HepG2 (cell line): ENCODE results near the gene ASXL1. TPM values are rescaled to one million over a fixed set of nuclear protein-coding genes. Genes with fewer than 3 reads are reported as not detected.

Experiments
- ATAC-seq: fragments of 200-7000 bp; cut with Tn5 transposase; 3 replicates; pipeline ENCODE4 v1.9.1; 2020; ENCODE audit warnings: mild to moderate bottlenecking, moderate library complexity
- BruUV-seq: library from RNA; stranded (reverse); fragments of 400-500 nt; replicated peaks from 2 replicates; lab custom pipeline; 2021; lab: Mats Ljungman, UMichigan
- CTCF ChIA-PET: fragments of 300-600 bp; formaldehyde crosslinking; extraction: SDS; loops from one replicate; lab custom pipeline; 2021; ENCODE audit warnings: low total read pairs, inconsistent platforms, low intra/inter-chr PET ratio; lab: Yijun Ruan, JAX
- POLR2A ChIA-PET: fragments of 350-600 bp; sonication (Branson Sonifier 250); formaldehyde crosslinking; loops from one replicate; lab custom pipeline; 2020; ENCODE audit warnings: antibody characterized with exemption, inconsistent platforms; lab: Yijun Ruan, JAX
- DNase-seq: peaks from one replicate; pipeline ENCODE4 v3.0.0-alpha.2; 2015; ENCODE audit warnings: low spot score
- FAIRE-seq: peaks from 3 replicates; lab custom pipeline; 2011; peaks lifted over from hg19 to GRCh38; lab: Jason Lieb, UNC
- H2AFZ ChIP-seq: one replicate; pipeline ENCODE4 v1.6.1; 2011; ENCODE audit warnings: low read length, inconsistent platforms
- H3K27ac ChIP-seq: fragments of 300-600 bp; 3 replicates; pipeline ENCODE4 v1.8.0; 2011; ENCODE audit warnings: mixed run types, mild to moderate bottlenecking, mixed read lengths, low read length, inconsistent platforms; ENCODE audit not compliant: insufficient read depth; ENCODE audit errors: extremely low read length
- H3K27me3 ChIP-seq, 2 experiments: fragments of 200-600 bp in 1 of 2; 2 replicates in 1 of 2; 3 replicates in 1 of 2; pipeline versions ENCODE4 v1.6.0 to v1.8.0; 2011; ENCODE audit warnings: low read length in 2 of 2, mild to moderate bottlenecking in 2 of 2, moderate library complexity in 2 of 2, inconsistent platforms in 1 of 2; ENCODE audit not compliant: insufficient read depth in 2 of 2, control insufficient read depth in 1 of 2
- H3K36me3 ChIP-seq, 2 experiments: fragments of 200-600 bp in 1 of 2; replicated peaks in 1 of 2; 2 replicates in 1 of 2; 3 replicates in 1 of 2; pipeline versions ENCODE4 v1.5.1 to v1.8.0; 2011; ENCODE audit warnings: low read length in 2 of 2, inconsistent platforms in 1 of 2; ENCODE audit not compliant: insufficient read depth in 2 of 2, control insufficient read depth in 1 of 2
- H3K4me1 ChIP-seq: 2 replicates; pipeline ENCODE4 v1.5.1; 2012; ENCODE audit warnings: low read length, inconsistent platforms; ENCODE audit not compliant: insufficient read depth
- H3K4me2 ChIP-seq: 2 replicates; pipeline ENCODE4 v1.6.0; 2011; ENCODE audit warnings: low read depth, low read length, inconsistent platforms
- H3K4me3 ChIP-seq, 3 experiments: fragments of 200-600 bp in 1 of 3; sonication (generic), shearing (Covaris generic) in 1 of 3; replicated peaks in 1 of 3; 2 replicates each; pipeline ENCODE4 v1.5.1; 2011 to 2016; ENCODE audit warnings: low read length in 3 of 3, inconsistent platforms in 2 of 3, low read depth in 2 of 3, mild to moderate bottlenecking in 2 of 3, control low read depth in 1 of 3, mixed read lengths in 1 of 3; ENCODE audit not compliant: insufficient read depth in 1 of 3
- H3K79me2 ChIP-seq: one replicate; pipeline ENCODE4 v1.6.1; 2011; ENCODE audit warnings: low read length, inconsistent platforms; ENCODE audit not compliant: insufficient read depth
- H3K9ac ChIP-seq: 2 replicates; pipeline ENCODE4 v1.6.0; 2011; ENCODE audit warnings: mild to moderate bottlenecking, low read depth, low read length, inconsistent platforms; ENCODE audit not compliant: insufficient read depth
- H3K9me3 ChIP-seq: 2 replicates; pipeline ENCODE4 v1.5.1; 2012; ENCODE audit warnings: mild to moderate bottlenecking, low read length
- H4K20me1 ChIP-seq: 2 replicates; pipeline ENCODE4 v1.6.0; 2011; ENCODE audit warnings: inconsistent platforms, mild to moderate bottlenecking, low read length, moderate library complexity; ENCODE audit not compliant: insufficient read depth
- JUNB ChIP-seq: sonication (generic); formaldehyde crosslinking; IDR thresholded peaks from 2 replicates; pipeline ENCODE4 v1.8.0; 2022; ENCODE audit warnings: missing genetic modification reagents, mild to moderate bottlenecking, borderline replicate concordance
- NFKB2 ChIP-seq: sonication (generic); formaldehyde crosslinking; IDR thresholded peaks from 2 replicates; pipeline ENCODE4 v1.4.0; 2020; ENCODE audit warnings: missing genetic modification reagents, borderline replicate concordance
- POLR2A ChIP-seq, 2 experiments: IDR thresholded peaks; 2 replicates each; pipeline ENCODE4 v1.6.1; 2011; ENCODE audit warnings: low read depth in 2 of 2, low read length in 2 of 2, mild to moderate bottlenecking in 1 of 2, moderate library complexity in 1 of 2; ENCODE audit not compliant: insufficient read depth in 1 of 2
- POLR2AphosphoS2 ChIP-seq: IDR thresholded peaks from 2 replicates; pipeline ENCODE4 v1.6.1; 2011; ENCODE audit warnings: low read depth, low read length, improper control_type of control experiment
- RBM22 ChIP-seq: fragments of 200-400 bp; formaldehyde crosslinking; optimal IDR thresholded peaks from 2 replicates; pipeline ENCODE3; 2017; ENCODE audit warnings: mild to moderate bottlenecking, low read length, moderate library complexity
- TRAFD1 ChIP-seq: sonication (generic); formaldehyde crosslinking; IDR thresholded peaks from 2 replicates; pipeline ENCODE4 v1.5.1; 2020; ENCODE audit warnings: missing genetic modification reagents, mild to moderate bottlenecking, borderline replicate concordance
- WGBS: methylation state at CpG from one replicate; pipeline ENCODE4 v1.1.6; 2017; ENCODE audit warnings: low lambda C conversion rate; 5-methylcytosine and 5-hydroxymethylcytosine counted together
- in situ Hi-C: cut with HindIII; loops from 2 replicates; pipeline ENCODE4 v1.10.0; 2017; ENCODE audit warnings: low pct_unique_long_range_greater_than_20kb; ENCODE audit not compliant: extremely low pct_ligation_motif_present
- intact Hi-C: fragments of 100-400 bp; cut with micrococcal nuclease; formaldehyde crosslinking; loops from one replicate; pipeline ENCODE4 v1.10.0; 2022; ENCODE audit not compliant: unreplicated experiment
- polyA plus RNA-seq, 8 experiments: library from polyadenylated mRNA; depleted of rRNA in 3 of 8; stranded (reverse) in 7 of 8; unstranded in 1 of 8; fragments of >200 nt; fragmentation: Illumina TruSeq in 4 of 8; extraction: Trizol in 4 of 8; gene quantifications; 2 replicates each; pipeline versions ENCODE4 v1.2.1 to v1.2.3, GENCODE V29; 2011 to 2016; ENCODE audit warnings: low read depth in 4 of 8, missing spikeins in 1 of 8, mixed read lengths in 1 of 8; ENCODE audit not compliant: insufficient read depth in 1 of 8
- total RNA-seq, 5 experiments: library from RNA; depleted of rRNA; stranded (reverse); fragments of >200 nt; fragmentation: Illumina TruSeq; extraction: Trizol; gene quantifications; 2 replicates each; pipeline ENCODE4 v1.2.3, GENCODE V29; 2016; ENCODE audit warnings: low read depth in 1 of 5

The ASXL1 gene
- total and polyA plus RNA-seq, 2 of the 13 experiments (the other 11 are each of a cell fraction or from before 2014, with no cell fraction given) = 62.1 to 74.8 TPM

- in situ Hi-C loops = loop anchor here (10.0 kb wide), 1 partner anchor 57 kb away; no protein-coding TSS in a partner anchor
- H4K20me1 ChIP-seq = 0 out of 2 replicates have a peak, but pooled peaks cover 4% of the 10 kb centered on the region
- BruUV-seq = no TSS peak
- FAIRE-seq = no peak
- peak; percentile 61 for TF ChIP-seq RBM22
- no peak for TF ChIP-seq JUNB (CRISPR knock-in tag)
- H2AFZ ChIP-seq = no peak overlapping the region
- H3K9me3 ChIP-seq = no peaks in the 10 kb centered on the region
- no peak for DNase-seq
- no peak overlapping the region for H3K27ac ChIP-seq
- H3K79me2 ChIP-seq = no peaks in the 10 kb centered on the region
- H3K4me2 ChIP-seq = no peak overlapping the region
- 97% methylated on average over 12 of the region's 12 CpGs for WGBS
- peaks cover 76 to 98% of the 10 kb centered on the region in 2 experiments for H3K36me3 ChIP-seq
- intact Hi-C loops = no loop called here
- H3K4me3 ChIP-seq = no peak overlapping the region
- H3K27me3 ChIP-seq = no peaks in the 10 kb centered on the region
- CTCF ChIA-PET = no interaction called here
- H3K9ac ChIP-seq = no peak overlapping the region
- H3K4me1 ChIP-seq = no peaks in the 10 kb centered on the region
- ATAC-seq = no peak
- POLR2A ChIA-PET = no interaction called here
Observed at GRCh38 chr20:32431457-32431856, 73.3 kb downstream of the ASXL1 start.

- no peaks in the 10 kb centered on the region for H3K79me2 ChIP-seq
- 97% methylated on average over 2 of the region's 2 CpGs for WGBS
- H3K9me3 ChIP-seq = no peaks in the 10 kb centered on the region
- no peak for TF ChIP-seq TRAFD1
- 0 out of 4 replicates have a peak, but pooled peaks of 1 of the 2 experiments have one; percentile 3 for TF ChIP-seq POLR2A (IDR thresholded peaks at IDR 0.05; ENCODE audit: insufficient read depth in 1 of 2, low read depth in 2 of 2, low read length in 2 of 2)
- peak; percentile 67; the same call in 1 of the 2 replicates for TF ChIP-seq POLR2AphosphoS2
- no peak for TF ChIP-seq NFKB2 (CRISPR knock-in tag)
- TF ChIP-seq RBM22 = peak; percentile 42
- FAIRE-seq = no peak
- in situ Hi-C loops = loop anchor here (10.0 kb wide), 1 partner anchor 57 kb away; no protein-coding TSS in a partner anchor
- peaks cover 5% of the 10 kb centered on the region; the same call in 1 of the 2 replicates for H4K20me1 ChIP-seq
- no peak overlapping the region for H3K9ac ChIP-seq
- peaks cover 5% of the 10 kb centered on the region for H3K4me1 ChIP-seq
- no peak for DNase-seq
- H2AFZ ChIP-seq = no peak overlapping the region
- ATAC-seq = no peak
- CTCF ChIA-PET = no interaction called here
- H3K36me3 ChIP-seq = peaks cover 82 to 100% of the 10 kb centered on the region in 2 experiments
- no TSS peak for BruUV-seq
- POLR2A ChIA-PET = interaction anchor here (1.6 kb wide), 1 partner anchor 220 kb away, joined by 4 read pairs; no protein-coding TSS in a partner anchor
- H3K4me2 ChIP-seq = no peak overlapping the region
- H3K27ac ChIP-seq = no peak overlapping the region
- intact Hi-C loops = no loop called here
- no peak overlapping the region for H3K4me3 ChIP-seq
- H3K27me3 ChIP-seq = no peaks in the 10 kb centered on the region
Observed at GRCh38 chr20:32432277-32432676, 74.1 kb downstream of the ASXL1 start.
